Progenitor cell of endocrine pancreas (in vitro differentiated cells): ENCODE data around the gene SHLD1. TPM values are rescaled to one million over a fixed set of nuclear protein-coding genes. Genes with fewer than 3 reads are reported as not detected.

Experiments used
- DNase-seq: peaks from one replicate; pipeline ENCODE4 v3.0.0; 2021; ENCODE audit warnings: low spot score; ENCODE audit not compliant: unreplicated experiment
- H3K27ac Mint-ChIP-seq: 2 replicates; pipeline ENCODE4 v1.8.0; 2021; ENCODE audit warnings: mild to moderate bottlenecking, moderate library complexity, mixed read lengths
- H3K27me3 Mint-ChIP-seq: 2 replicates; pipeline ENCODE4 v1.8.0; 2021; ENCODE audit warnings: mixed read lengths
- H3K36me3 Mint-ChIP-seq: 2 replicates; pipeline ENCODE4 v1.8.0; 2022; ENCODE audit warnings: mixed read lengths; ENCODE audit not compliant: insufficient read depth
- H3K4me1 Mint-ChIP-seq: 2 replicates; pipeline ENCODE4 v1.8.0; 2021; ENCODE audit warnings: low read depth, mixed read lengths
- H3K4me3 Mint-ChIP-seq: 2 replicates; pipeline ENCODE4 v1.8.0; 2021; ENCODE audit warnings: low read depth, mild to moderate bottlenecking, moderate library complexity, mixed read lengths
- H3K9me3 Mint-ChIP-seq: 2 replicates; pipeline ENCODE4 v1.8.0; 2021; ENCODE audit warnings: low read depth, mixed read lengths
- total RNA-seq: library from RNA; stranded (reverse); gene quantifications from 2 replicates; pipeline ENCODE4 v1.2.1, GENCODE V29; 2021
- TF ChIP-seq, protein P1 (sequence below): fragments of 200-600 bp; sonication (generic); IDR thresholded peaks from one replicate; pipeline ENCODE4 v1.5.0; 2021; ENCODE audit warnings: antibody characterized with exemption, mild to moderate bottlenecking; ENCODE audit not compliant: unreplicated experiment

The SHLD1 gene
- total RNA-seq, 1 donor from 2014 or later = 8.5 TPM

DNA sequence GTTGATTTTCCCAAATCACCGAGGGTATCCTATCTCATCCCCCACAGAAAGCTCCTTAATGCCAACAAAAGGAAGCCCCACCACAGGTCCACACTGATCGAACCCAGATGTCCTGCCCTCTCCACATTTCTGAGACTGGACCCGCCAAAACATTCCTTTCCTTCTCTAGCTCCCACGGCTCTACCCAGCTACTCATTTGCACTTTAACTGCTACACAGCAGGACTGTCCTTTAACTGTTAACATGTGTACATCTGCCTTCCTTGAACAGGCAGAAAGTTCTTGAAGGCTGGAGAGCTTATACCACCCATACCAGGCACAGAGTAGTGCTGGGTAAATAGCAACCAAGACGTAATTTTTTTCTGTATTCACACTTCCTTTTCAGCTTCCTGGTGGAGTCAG, 131.5 kb downstream of the SHLD1 start:
- H3K4me1 Mint-ChIP-seq = peaks cover 11% of the 10 kb centered on the region
- H3K27ac Mint-ChIP-seq = peak overlapping the region; percentile 14
- TF ChIP-seq, protein P1, sequence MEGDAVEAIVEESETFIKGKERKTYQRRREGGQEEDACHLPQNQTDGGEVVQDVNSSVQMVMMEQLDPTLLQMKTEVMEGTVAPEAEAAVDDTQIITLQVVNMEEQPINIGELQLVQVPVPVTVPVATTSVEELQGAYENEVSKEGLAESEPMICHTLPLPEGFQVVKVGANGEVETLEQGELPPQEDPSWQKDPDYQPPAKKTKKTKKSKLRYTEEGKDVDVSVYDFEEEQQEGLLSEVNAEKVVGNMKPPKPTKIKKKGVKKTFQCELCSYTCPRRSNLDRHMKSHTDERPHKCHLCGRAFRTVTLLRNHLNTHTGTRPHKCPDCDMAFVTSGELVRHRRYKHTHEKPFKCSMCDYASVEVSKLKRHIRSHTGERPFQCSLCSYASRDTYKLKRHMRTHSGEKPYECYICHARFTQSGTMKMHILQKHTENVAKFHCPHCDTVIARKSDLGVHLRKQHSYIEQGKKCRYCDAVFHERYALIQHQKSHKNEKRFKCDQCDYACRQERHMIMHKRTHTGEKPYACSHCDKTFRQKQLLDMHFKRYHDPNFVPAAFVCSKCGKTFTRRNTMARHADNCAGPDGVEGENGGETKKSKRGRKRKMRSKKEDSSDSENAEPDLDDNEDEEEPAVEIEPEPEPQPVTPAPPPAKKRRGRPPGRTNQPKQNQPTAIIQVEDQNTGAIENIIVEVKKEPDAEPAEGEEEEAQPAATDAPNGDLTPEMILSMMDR = no peak
- H3K9me3 Mint-ChIP-seq = no peaks in the 10 kb centered on the region
- H3K36me3 Mint-ChIP-seq = no peaks in the 10 kb centered on the region
- peaks cover 5% of the 10 kb centered on the region for H3K27me3 Mint-ChIP-seq
- DNase-seq = no peak
- H3K4me3 Mint-ChIP-seq = no peak overlapping the region

DNA sequence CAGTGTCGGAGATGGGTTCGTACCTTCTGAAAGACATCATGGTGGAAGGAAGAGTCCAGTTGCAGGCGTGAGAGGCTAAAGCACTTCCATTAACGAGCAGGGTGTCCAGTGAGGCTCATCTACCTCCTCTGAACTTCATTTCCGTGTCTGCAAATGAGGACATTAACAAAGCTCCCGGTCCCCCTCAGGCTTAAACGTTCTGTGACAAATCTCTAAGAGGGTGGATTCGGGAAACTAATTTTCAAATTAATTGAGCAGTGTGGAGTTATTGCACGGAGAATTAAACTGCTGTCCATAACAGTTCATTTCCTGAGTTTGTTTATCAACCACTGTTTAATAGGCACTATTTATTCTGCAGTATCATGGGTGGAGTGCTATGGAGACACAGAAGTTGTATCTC, 132.0 kb downstream of the SHLD1 start:
- DNase-seq = no peak
- H3K4me3 Mint-ChIP-seq = no peak overlapping the region
- H3K9me3 Mint-ChIP-seq = no peaks in the 10 kb centered on the region
- H3K36me3 Mint-ChIP-seq = no peaks in the 10 kb centered on the region
- H3K27ac Mint-ChIP-seq = no peak overlapping the region
- TF ChIP-seq, protein P1 = no peak
- H3K27me3 Mint-ChIP-seq = peaks cover 5% of the 10 kb centered on the region
- peaks cover 11% of the 10 kb centered on the region for H3K4me1 Mint-ChIP-seq

DNA sequence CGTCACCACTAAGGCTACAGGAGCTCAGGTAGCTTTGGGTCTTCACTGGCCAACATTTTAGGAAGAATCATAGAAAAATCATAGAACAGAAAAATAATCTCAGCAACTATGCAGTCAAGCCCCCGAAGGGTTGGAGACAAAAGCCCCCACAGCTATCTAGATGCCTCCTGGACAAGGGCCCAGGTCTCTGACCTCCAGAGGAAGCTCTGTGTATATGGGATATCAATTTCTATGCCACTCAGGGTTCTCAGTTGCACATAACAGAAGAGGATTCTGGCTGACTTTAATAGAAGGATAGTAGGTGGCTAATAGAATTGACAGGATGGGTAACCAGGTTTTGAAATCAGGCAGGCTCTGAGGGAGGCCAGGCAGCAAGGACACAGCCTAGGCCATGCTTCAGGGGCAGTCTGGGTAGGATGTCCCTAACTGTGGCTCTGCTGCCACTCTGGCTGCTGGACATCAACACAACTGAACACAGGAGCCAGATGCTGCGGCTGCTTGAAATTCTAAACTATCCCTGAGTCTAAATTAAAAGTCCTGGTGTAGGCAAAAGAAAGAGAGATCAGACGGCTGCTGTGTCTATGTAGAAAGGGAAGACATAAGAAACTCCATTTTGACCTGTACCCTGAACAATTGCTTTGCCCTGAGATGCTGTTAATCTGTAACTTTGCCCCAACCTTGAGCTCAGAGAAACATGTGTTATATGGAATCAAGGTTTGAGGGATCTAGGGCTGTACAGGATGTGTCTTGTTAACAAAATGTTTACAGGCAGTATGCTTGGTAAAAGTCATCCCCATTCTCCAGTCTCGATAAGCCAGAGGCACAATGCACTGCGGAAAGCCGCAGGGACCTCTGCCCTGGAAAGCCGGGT, 134.5 kb downstream of the SHLD1 start:
- Mint-ChIP-seq H3K9me3 (no peaks in the 10 kb centered on the region), H3K27me3 (peaks cover 10% of the 10 kb centered on the region), H3K27ac (no peak overlapping the region), H3K36me3 (no peaks in the 10 kb centered on the region), H3K4me3 (no peak overlapping the region), H3K4me1 (peaks cover 11% of the 10 kb centered on the region)
- TF ChIP-seq, protein P1 = no peak
- DNase-seq = no peak

DNA sequence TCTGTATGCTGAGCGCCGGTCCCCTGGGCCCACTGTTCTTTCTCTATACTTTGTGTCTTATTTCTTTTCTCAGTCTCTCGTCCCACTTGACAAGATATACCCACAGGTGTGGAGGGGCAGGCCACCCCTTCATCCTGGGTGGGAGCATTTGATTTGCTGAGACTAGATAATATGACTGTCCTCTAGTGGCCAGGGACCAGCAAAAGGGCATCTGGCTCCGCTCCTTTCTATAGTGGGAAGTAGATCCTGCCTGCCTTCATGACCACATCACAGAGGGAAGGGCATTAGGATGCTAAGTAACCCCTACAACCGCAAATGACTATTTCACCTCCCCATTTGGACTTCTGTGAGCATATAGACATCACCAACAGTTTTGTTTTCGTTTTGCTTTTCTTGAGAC, 135.7 kb downstream of the SHLD1 start:
- H3K36me3 Mint-ChIP-seq = no peaks in the 10 kb centered on the region
- no peak overlapping the region for H3K27ac Mint-ChIP-seq
- peaks cover 10% of the 10 kb centered on the region for H3K27me3 Mint-ChIP-seq
- no peak for DNase-seq
- TF ChIP-seq, protein P1 = no peak
- H3K4me3 Mint-ChIP-seq = no peak overlapping the region
- peaks cover 11% of the 10 kb centered on the region for H3K4me1 Mint-ChIP-seq
- H3K9me3 Mint-ChIP-seq = no peaks in the 10 kb centered on the region

DNA sequence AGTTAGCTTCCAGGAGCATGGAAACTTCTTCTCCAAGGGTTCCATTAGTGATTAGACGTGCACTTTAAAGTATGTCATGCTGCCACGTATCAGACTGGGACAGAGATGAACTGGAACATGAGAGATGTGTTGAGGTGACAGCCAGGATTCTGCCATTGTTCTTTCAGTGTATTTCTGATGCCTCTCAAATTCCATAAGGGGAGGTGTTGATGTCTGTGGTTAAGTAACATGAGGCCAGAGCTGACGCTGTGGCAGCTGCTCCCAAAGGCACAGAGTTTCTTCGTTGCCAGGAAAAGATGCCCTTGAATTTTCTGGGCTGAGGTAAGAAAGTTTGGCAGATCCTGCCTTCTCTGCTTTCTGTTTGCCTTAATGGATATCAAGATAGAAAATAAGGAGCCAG, 136.6 kb downstream of the SHLD1 start:
- H3K4me1 Mint-ChIP-seq = peaks cover 11% of the 10 kb centered on the region
- H3K4me3 Mint-ChIP-seq = no peak overlapping the region
- TF ChIP-seq, protein P1 = no peak
- H3K36me3 Mint-ChIP-seq = no peaks in the 10 kb centered on the region
- H3K27ac Mint-ChIP-seq = no peak overlapping the region
- DNase-seq = no peak
- peaks cover 6% of the 10 kb centered on the region for H3K27me3 Mint-ChIP-seq
- no peaks in the 10 kb centered on the region for H3K9me3 Mint-ChIP-seq
